GM23338 (cell line): Measurements from ENCODE around the gene UBAC2. TPM values are rescaled to one million over a fixed set of nuclear protein-coding genes. Genes with fewer than 3 reads are reported as not detected.

Source experiments
- ATAC-seq: fragments of 200-7000 bp; cut with Tn5 transposase; 3 replicates; pipeline ENCODE4 v1.9.1; 2020
- DNase-seq: peaks from one replicate; pipeline ENCODE4 v3.0.0-alpha.2; 2015; ENCODE audit warnings: low spot score
- H2AFZ ChIP-seq: fragments of 200-600 bp; sonication (generic); 2 replicates; pipeline ENCODE4 v1.8.0; 2016; ENCODE audit warnings: antibody characterized with exemption, mild to moderate bottlenecking, moderate library complexity
- H3F3A ChIP-seq: fragments of 200-600 bp; sonication (generic); replicated peaks from 2 replicates; pipeline ENCODE4 v1.8.0; 2017; ENCODE audit warnings: antibody characterized with exemption, mixed run types, low read depth
- H3K27ac ChIP-seq: fragments of 200-600 bp; sonication (generic); 2 replicates; pipeline ENCODE4 v1.6.1; 2016; ENCODE audit warnings: low read depth
- H3K27me3 ChIP-seq: fragments of 200-600 bp; sonication (generic); 2 replicates; pipeline ENCODE4 v1.8.0; 2016; ENCODE audit warnings: mild to moderate bottlenecking, mixed run types, moderate library complexity; ENCODE audit not compliant: insufficient read depth
- H3K36me3 ChIP-seq: fragments of 200-600 bp; sonication (generic); 2 replicates; pipeline ENCODE4 v1.8.0; 2016; ENCODE audit warnings: mild to moderate bottlenecking; ENCODE audit not compliant: insufficient read depth
- H3K4me1 ChIP-seq: fragments of 200-600 bp; sonication (generic); 2 replicates; pipeline ENCODE4 v1.8.0; 2016; ENCODE audit warnings: mild to moderate bottlenecking, moderate library complexity; ENCODE audit not compliant: insufficient read depth
- H3K4me2 ChIP-seq: fragments of 200-600 bp; sonication (generic); 2 replicates; pipeline ENCODE4 v1.7.1; 2017; ENCODE audit warnings: mixed run types
- H3K4me3 ChIP-seq: fragments of 200-600 bp; sonication (generic); 2 replicates; pipeline ENCODE4 v1.6.1; 2016; ENCODE audit warnings: mixed run types
- H3K79me2 ChIP-seq: fragments of 200-600 bp; sonication (generic); replicated peaks from 2 replicates; pipeline ENCODE4 v1.8.0; 2017; ENCODE audit warnings: mild to moderate bottlenecking; ENCODE audit not compliant: insufficient read depth
- H3K9me2 ChIP-seq: fragments of 200-600 bp; sonication (generic); 2 replicates; pipeline ENCODE4 v1.8.0; 2017; ENCODE audit not compliant: insufficient read depth
- H4K20me1 ChIP-seq: fragments of 200-600 bp; sonication (generic); replicated peaks from 2 replicates; pipeline ENCODE4 v1.8.0; 2017; ENCODE audit warnings: mild to moderate bottlenecking; ENCODE audit not compliant: insufficient read depth
- H3K27ac Mint-ChIP-seq: 2 replicates; pipeline ENCODE4 v1.8.0; 2020; ENCODE audit warnings: inconsistent platforms, mild to moderate bottlenecking, moderate library complexity, mixed read lengths
- H3K27me3 Mint-ChIP-seq: 3 replicates; pipeline ENCODE4 v1.8.0; 2022; ENCODE audit warnings: low read depth, mild to moderate bottlenecking, moderate library complexity, mixed read lengths, inconsistent platforms; ENCODE audit not compliant: insufficient read depth, poor library complexity
- H3K36me3 Mint-ChIP-seq: 3 replicates; pipeline ENCODE4 v1.8.0; 2021; ENCODE audit warnings: low read depth, mild to moderate bottlenecking, inconsistent platforms, moderate library complexity, mixed read lengths
- H3K4me1 Mint-ChIP-seq: 3 replicates; pipeline ENCODE4 v1.8.0; 2020; ENCODE audit warnings: mild to moderate bottlenecking, inconsistent platforms, mixed read lengths
- H3K4me3 Mint-ChIP-seq: 3 replicates; pipeline ENCODE4 v1.8.0; 2021; ENCODE audit warnings: moderate library complexity, mild to moderate bottlenecking, inconsistent platforms, mixed read lengths
- H3K9me3 Mint-ChIP-seq: 3 replicates; pipeline ENCODE4 v1.8.0; 2020; ENCODE audit warnings: moderate library complexity, mild to moderate bottlenecking, inconsistent platforms, mixed read lengths
- CREB1 ChIP-seq: fragments of 250-450 bp; sonication (Bioruptor Pico); IDR thresholded peaks from 2 replicates; pipeline ENCODE4 v1.5.0; 2020; ENCODE audit warnings: low read depth, mild to moderate bottlenecking, moderate library complexity
- EZH2 ChIP-seq: fragments of 200-600 bp; sonication (generic); IDR thresholded peaks from one replicate; pipeline ENCODE4 v1.8.0; 2017; ENCODE audit warnings: antibody characterized with exemption, mild to moderate bottlenecking, low read depth; ENCODE audit not compliant: unreplicated experiment
- EZH2phosphoT487 ChIP-seq: fragments of 200-600 bp; sonication (generic); IDR thresholded peaks from one replicate; pipeline ENCODE4 v1.8.1; 2018; ENCODE audit warnings: antibody characterized with exemption; ENCODE audit not compliant: unreplicated experiment
- JUNB ChIP-seq: IDR thresholded peaks from one replicate; pipeline ENCODE4 v1.6.1; 2016; ENCODE audit warnings: antibody characterized with exemption; ENCODE audit not compliant: unreplicated experiment
- NANOG ChIP-seq: IDR thresholded peaks from 2 replicates; pipeline ENCODE4 v1.6.1; 2016; ENCODE audit warnings: antibody characterized with exemption, borderline replicate concordance
- POLR2AphosphoS5 ChIP-seq: IDR thresholded peaks from 2 replicates; pipeline ENCODE4 v1.6.1; 2016; ENCODE audit warnings: antibody characterized with exemption, low read depth
- REST ChIP-seq: IDR thresholded peaks from one replicate; pipeline ENCODE4 v1.6.1; 2018; ENCODE audit warnings: antibody characterized with exemption; ENCODE audit not compliant: unreplicated experiment
- ZNF114 ChIP-seq: fragments of 250-450 bp; sonication (Bioruptor Pico); IDR thresholded peaks from 2 replicates; pipeline ENCODE4 v1.5.0; 2020; ENCODE audit warnings: mild to moderate bottlenecking, moderate library complexity
- ZNF331 ChIP-seq: fragments of 250-450 bp; sonication (Bioruptor Pico); IDR thresholded peaks from 2 replicates; pipeline ENCODE4 v1.5.0; 2020; ENCODE audit warnings: low read depth, mild to moderate bottlenecking, moderate library complexity
- polyA plus RNA-seq: library from polyadenylated mRNA; unstranded; fragments of >200 nt; fragmentation: Nextera tagmentation; extraction: Ambion mirVana; gene quantifications from 2 replicates; pipeline ENCODE4 v1.2.1, GENCODE V29; 2016
- total RNA-seq: library from RNA; depleted of rRNA; stranded (reverse); fragments of >200 nt; shearing (Covaris generic); gene quantifications from 2 replicates; pipeline ENCODE4 v1.2.3, GENCODE V29; 2014
- TF ChIP-seq, protein P1 (sequence below): IDR thresholded peaks from 2 replicates; pipeline ENCODE4 v1.6.1; 2016; ENCODE audit warnings: antibody characterized with exemption

The UBAC2 gene
- total and polyA plus RNA-seq, 2 experiments from 2014 or later: 37.9 to 76.9 TPM

DNA sequence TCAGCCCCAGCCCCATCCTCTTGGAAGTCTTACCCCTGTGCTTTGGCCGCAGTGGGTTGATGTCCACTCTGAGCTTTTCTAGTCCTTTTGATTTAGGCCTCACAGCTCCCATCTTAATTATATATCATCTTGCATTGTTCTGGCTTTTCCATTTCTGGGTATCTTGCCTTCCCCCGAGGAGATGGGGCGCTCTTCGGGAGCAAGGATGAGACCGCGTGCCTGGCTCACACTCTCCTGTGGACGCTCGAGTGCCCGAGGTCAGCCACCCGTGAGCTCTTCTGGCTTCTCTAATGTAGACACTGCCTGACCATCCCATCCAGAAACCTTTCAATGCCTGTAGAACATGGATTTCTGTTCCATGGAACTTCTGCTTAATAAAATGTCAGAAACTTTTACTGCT is 160.0 kb downstream of the UBAC2 start (continued):
- TF ChIP-seq REST (no peak), NANOG (no peak), JUNB (no peak), ZNF114 (CRISPR knock-in tag) (no peak), ZNF331 (CRISPR knock-in tag) (no peak), EZH2phosphoT487 (no peak)
- TF ChIP-seq, protein P1, sequence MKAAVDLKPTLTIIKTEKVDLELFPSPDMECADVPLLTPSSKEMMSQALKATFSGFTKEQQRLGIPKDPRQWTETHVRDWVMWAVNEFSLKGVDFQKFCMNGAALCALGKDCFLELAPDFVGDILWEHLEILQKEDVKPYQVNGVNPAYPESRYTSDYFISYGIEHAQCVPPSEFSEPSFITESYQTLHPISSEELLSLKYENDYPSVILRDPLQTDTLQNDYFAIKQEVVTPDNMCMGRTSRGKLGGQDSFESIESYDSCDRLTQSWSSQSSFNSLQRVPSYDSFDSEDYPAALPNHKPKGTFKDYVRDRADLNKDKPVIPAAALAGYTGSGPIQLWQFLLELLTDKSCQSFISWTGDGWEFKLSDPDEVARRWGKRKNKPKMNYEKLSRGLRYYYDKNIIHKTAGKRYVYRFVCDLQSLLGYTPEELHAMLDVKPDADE: no peak

- H3K4me1 Mint-ChIP-seq: peaks cover 12% of the 10 kb centered on the region
- H3K27ac ChIP-seq: no peak overlapping the region
Observed at GRCh38 chr13:99361197-99361596, 160.5 kb downstream of the UBAC2 start.

DNA sequence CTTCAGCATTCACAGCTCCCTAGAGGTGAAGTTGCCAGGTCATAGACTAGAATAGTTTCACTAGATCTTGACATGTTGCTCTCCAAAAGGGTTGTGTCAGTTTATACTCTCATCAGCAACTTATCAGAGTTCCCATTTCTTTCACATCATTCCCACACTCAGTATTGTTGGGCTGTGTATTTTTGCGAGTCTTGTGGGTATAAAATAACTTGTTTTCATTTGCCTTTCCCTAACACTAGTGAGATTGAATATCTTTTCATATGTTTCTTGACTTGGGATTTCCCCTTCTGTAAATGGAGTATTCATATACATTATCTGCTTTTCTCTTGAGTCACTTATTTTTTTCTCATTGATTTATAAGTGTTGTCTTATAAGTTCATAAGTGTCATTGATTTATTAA is 161.7 kb downstream of the UBAC2 start:
- H4K20me1 ChIP-seq: peaks cover 3% of the 10 kb centered on the region; the same call in 1 of the 2 replicates
- no peaks in the 10 kb centered on the region for H3F3A ChIP-seq
- Mint-ChIP-seq H3K27ac (no peak overlapping the region), H3K36me3 (peaks cover 4% of the 10 kb centered on the region; the same call in 2 of the 3 replicates), H3K9me3 (no peaks in the 10 kb centered on the region), H3K4me1 (peaks cover 18% of the 10 kb centered on the region), H3K27me3 (peaks cover 11% of the 10 kb centered on the region), H3K4me3 (no peak overlapping the region)
- peaks cover 4% of the 10 kb centered on the region for H3K4me1 ChIP-seq
- 0 out of 2 replicates have a peak, but pooled peaks cover 6% of the 10 kb centered on the region for H3K79me2 ChIP-seq
- H3K36me3 ChIP-seq: no peaks in the 10 kb centered on the region
- no peaks in the 10 kb centered on the region for H3K9me2 ChIP-seq
- no peak overlapping the region for H2AFZ ChIP-seq
- no peak overlapping the region for H3K4me3 ChIP-seq
- no peaks in the 10 kb centered on the region for H3K27me3 ChIP-seq
- no peak overlapping the region for H3K4me2 ChIP-seq
- no peak for ATAC-seq
- H3K27ac ChIP-seq: no peak overlapping the region; the same call in 1 of the 2 replicates
- DNase-seq: no peak
- TF ChIP-seq POLR2AphosphoS5: no peak
- TF ChIP-seq ZNF331 (CRISPR knock-in tag): no peak
- TF ChIP-seq EZH2phosphoT487: no peak

More at GRCh38 chr13:99361197-99361596, 160.5 kb downstream of the UBAC2 start:
- H3K36me3 Mint-ChIP-seq: peaks cover 4% of the 10 kb centered on the region; the same call in 2 of the 3 replicates
- no peak overlapping the region for H3K4me3 Mint-ChIP-seq
- no peaks in the 10 kb centered on the region for H3F3A ChIP-seq
- H3K79me2 ChIP-seq: 0 out of 2 replicates have a peak, but pooled peaks cover 6% of the 10 kb centered on the region
- H3K4me3 ChIP-seq: no peak overlapping the region
- H3K27me3 Mint-ChIP-seq: peaks cover 9% of the 10 kb centered on the region
- no peaks in the 10 kb centered on the region; the same call in 1 of the 2 replicates for H3K4me1 ChIP-seq
- TF ChIP-seq ZNF114 (CRISPR knock-in tag) (no peak), ZNF331 (CRISPR knock-in tag) (no peak), EZH2 (no peak), CREB1 (CRISPR knock-in tag) (no peak), EZH2phosphoT487 (no peak)
- no peak for ATAC-seq
- no peak overlapping the region for H2AFZ ChIP-seq
- no peak for DNase-seq
- H3K36me3 ChIP-seq: no peaks in the 10 kb centered on the region
- no peaks in the 10 kb centered on the region for H3K27me3 ChIP-seq
- H4K20me1 ChIP-seq: peaks cover 9% of the 10 kb centered on the region
- no peaks in the 10 kb centered on the region for H3K9me2 ChIP-seq
- H3K27ac Mint-ChIP-seq: no peak overlapping the region
- H3K4me2 ChIP-seq: no peak overlapping the region
- H3K9me3 Mint-ChIP-seq: no peaks in the 10 kb centered on the region
